Umbilical cord (tissue), 2 donors: ENCODE data around the gene KRT79. TPM values are rescaled to one million over a fixed set of nuclear protein-coding genes. Genes with fewer than 3 reads are reported as not detected.

Experiments used
- DNase-seq: peaks from one replicate; pipeline ENCODE4 v3.0.0-alpha.2; 2015; ENCODE audit warnings: low spot score
- total RNA-seq: library from RNA; depleted of rRNA; stranded (reverse); fragments of >200 nt; gene quantifications from one replicate; pipeline ENCODE4 v1.2.3, GENCODE V29; 2014; ENCODE audit warnings: low replicate concordance; ENCODE audit not compliant: insufficient read depth

KRT79 gene
- total RNA-seq, 1 donor from 2014 or later, result not detected

GRCh38 chr12:52772188-52772587 lies 61.9 kb downstream of the KRT79 start:
- DNase-seq, result no peak

GRCh38 chr12:52771505-52771904 lies 62.6 kb downstream of the KRT79 start:
- DNase-seq, result no peak

Other genes with a start within 250 kb of the KRT79 start
- gene KRT72, start 232.8 kb downstream of the KRT79 start, total RNA-seq, result 1.2 TPM
- gene KRT73, start 215.8 kb downstream of the KRT79 start, total RNA-seq, result not detected
- gene KRT2, start 182.1 kb downstream of the KRT79 start, total RNA-seq, result 0.48 TPM
- gene KRT1, start 153.9 kb downstream of the KRT79 start, total RNA-seq, result 4.1 TPM
- 0.96 TPM for gene KRT77, start 130.8 kb downstream of the KRT79 start, total RNA-seq
- 2.2 TPM for gene KRT76, start 57.0 kb downstream of the KRT79 start, total RNA-seq
- gene KRT3, start 38.2 kb downstream of the KRT79 start, total RNA-seq, result not detected
- gene KRT4, start 20.2 kb downstream of the KRT79 start, total RNA-seq, result 77.5 TPM
- 8.7 TPM for gene KRT78, start 14.7 kb upstream of the KRT79 start, total RNA-seq
- 94.6 TPM for gene KRT8, start 70.8 kb upstream of the KRT79 start, total RNA-seq
- gene KRT18, start 114.8 kb upstream of the KRT79 start, total RNA-seq, result 87.9 TPM
- 833 TPM for gene EIF4B, start 172.1 kb upstream of the KRT79 start, total RNA-seq
- 39.7 TPM for gene TNS2, start 215.8 kb upstream of the KRT79 start, total RNA-seq
- 14.2 TPM for gene SPRYD3, start 245.1 kb upstream of the KRT79 start, total RNA-seq